GM18526 (cell line): Measurements from ENCODE around the gene FAM187B.

Experiments
- POLR2A ChIP-seq: IDR thresholded peaks from 3 replicates; pipeline ENCODE4 v1.6.1; 2011; ENCODE audit not compliant: insufficient read length; ENCODE audit errors: extremely low read depth

The FAM187B gene

DNA sequence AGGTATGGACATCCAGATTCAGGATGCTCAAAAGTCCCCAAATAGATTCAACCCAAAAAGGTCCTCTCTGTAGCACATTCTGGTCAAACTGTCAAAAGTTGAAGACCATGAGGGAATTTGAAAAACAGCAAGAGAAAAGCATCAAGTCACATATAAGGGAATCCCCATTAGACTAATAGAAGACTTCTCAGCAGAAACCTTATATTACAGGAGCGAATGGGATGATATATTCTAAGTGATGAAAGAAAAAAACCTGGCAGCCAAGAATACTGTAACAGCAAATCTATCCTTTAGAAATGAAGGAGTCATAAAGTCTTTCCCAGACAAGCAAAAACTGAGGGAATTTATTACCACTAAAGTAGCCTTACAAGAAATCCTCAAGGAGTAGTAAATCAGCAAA, 44.3 kb downstream of the FAM187B start:
- TF ChIP-seq POLR2A = no peak

DNA sequence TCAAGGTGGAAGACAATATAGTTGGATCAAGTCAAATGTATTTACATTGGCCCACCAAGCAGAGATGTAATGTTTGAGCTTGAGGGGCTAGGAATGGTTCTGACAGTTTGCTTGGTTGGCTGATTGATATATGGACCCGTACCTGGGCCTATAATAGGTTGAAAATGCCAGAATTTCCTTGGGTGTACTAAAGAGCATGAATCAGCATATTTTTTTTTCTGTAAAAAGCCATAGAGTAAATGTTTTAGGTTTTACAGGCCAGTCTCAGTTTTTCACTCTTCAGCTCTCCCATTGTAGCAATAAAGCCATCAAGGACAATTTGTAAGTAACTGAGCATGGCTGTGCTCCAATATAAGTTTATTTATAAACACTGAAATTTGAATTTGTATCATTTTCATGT, 47.2 kb downstream of the FAM187B start:
- no peak for TF ChIP-seq POLR2A

DNA sequence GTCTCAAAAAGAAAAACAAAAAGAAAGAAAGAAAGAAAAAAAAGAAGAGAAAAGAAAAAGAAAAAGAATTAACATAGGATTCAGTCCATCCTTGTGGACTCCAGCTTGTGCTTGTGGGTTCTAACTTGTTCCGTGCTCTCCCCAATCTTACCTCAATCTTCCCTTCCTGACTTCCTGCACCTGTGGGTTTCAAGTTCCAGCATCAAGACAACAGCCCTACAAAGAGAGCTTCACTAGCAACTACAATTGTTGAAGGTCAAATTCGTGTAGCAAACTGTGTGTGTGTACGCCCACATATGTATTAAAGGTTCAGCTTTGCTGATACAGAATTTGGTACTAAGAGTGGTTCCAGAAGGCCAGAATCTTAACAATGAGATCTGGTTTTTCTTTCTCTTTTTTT, 48.7 kb downstream of the FAM187B start:
- TF ChIP-seq POLR2A = no peak

DNA sequence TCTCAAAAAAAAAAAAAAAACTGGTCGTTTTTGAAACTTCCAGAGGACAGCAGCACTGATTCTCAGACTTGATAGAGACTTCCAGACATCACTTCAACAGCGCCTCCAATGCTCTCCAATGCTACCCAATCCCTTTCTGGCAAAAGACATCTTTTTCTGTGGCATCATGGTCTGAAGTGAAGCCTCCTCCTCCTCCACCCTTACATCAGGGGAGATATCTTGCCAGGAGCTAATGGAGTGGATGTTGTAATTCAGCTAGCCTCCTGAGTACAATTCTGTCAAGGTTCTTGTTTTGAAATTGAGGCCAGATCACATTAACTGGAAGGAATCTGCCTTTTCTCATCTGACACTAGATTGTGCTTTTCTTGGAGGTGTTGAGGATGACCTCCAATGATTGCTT, 49.8 kb downstream of the FAM187B start:
- no peak for TF ChIP-seq POLR2A

DNA sequence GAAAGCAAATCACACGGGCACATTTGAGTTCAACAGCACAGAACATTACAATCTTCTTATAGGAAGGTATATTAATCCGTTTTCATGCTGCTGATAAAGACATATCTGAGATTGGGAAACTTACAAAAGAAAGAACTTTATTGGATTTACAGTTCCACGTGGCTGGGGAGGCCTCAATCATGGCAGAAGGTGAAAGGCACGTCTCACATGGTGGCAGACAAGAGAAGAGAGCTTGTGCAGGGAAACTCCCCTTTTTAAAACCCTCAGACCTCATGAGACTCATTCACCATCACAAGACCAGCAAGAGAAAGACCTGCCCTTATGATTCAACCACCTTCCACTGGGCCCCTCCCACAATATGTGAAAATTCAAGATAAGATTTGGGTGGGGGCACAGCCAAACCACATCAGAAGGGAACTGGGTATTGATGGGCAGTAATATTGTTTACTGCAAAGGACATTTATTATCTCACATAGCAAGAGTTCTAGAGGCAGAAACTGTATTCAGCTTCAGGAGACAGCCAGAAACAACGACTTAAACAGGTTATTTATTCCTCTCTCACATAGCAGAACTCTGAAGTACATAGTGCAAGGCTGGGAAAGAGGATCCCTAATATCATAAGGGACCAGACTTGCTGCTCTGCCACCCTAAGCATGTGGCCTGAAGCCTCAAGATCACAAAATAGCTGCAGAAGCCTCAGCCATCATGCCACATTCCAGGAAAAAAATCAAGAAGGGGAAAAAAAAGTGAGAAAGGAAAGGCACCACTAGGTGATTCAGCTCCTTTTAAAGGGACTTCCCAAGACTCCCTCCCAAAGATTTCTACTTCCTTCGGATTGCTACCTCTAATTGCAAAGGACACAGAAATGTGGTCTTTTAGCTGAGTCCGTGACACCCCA, 50.9 kb downstream of the FAM187B start:
- no peak for TF ChIP-seq POLR2A

DNA sequence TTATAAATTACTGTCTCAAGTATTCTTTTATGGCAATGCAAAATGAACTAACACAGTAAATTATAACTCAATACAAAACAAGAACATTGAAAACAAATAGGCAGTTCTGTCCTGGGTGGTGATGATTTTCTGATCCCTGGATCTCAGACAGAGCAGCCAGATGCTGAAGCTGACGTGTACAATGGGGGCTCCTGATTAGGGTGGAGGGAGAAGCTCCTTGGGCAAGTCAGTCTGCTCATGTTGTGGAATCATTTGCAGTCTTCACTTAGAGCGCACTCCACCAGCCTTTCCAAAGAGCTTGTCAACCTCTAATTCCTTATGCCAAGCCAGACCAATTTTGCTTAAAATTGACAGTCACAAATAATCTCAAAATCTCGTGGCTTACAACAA, 52.4 kb downstream of the FAM187B start:
- TF ChIP-seq POLR2A = no peak
